ENCODE measurements around the gene BOLA2B. TPM values are rescaled to one million over a fixed set of nuclear protein-coding genes. Genes with fewer than 3 reads are reported as not detected.
A peak's percentile ranks its signal among the peaks of the same experiment; 100 is the strongest.
"Not testable (repeated sequence)": the region's sequence is repeated elsewhere in the genome, so short reads cannot be mapped to it uniquely, and the experiment has no call there.

Gene BOLA2B
- total RNA-seq, 1 donor from 2014 or later, result 280 TPM

- no peaks in the 10 kb centered on the region for H3K27me3 Mint-ChIP-seq
- intact Hi-C loops (cut with micrococcal nuclease), result no loop called here
- no peaks in the 10 kb centered on the region for H3K9me3 Mint-ChIP-seq
- no peaks in the 10 kb centered on the region for H3K4me1 Mint-ChIP-seq
- no peak for DNase-seq
- no peak overlapping the region for H3K4me3 Mint-ChIP-seq
- H3K36me3 Mint-ChIP-seq (ENCODE audit: low read depth), result no peaks in the 10 kb centered on the region
- no peak overlapping the region for H3K27ac Mint-ChIP-seq
Measured at GRCh38 chr16:30173054-30173453, 20.4 kb downstream of the BOLA2B start.

GRCh38 chr16:30170145-30170544, 23.3 kb downstream of the BOLA2B start:
- H3K27me3 Mint-ChIP-seq; H3K9me3 Mint-ChIP-seq; intact Hi-C loops (cut with micrococcal nuclease): not testable (repeated sequence)

DNA sequence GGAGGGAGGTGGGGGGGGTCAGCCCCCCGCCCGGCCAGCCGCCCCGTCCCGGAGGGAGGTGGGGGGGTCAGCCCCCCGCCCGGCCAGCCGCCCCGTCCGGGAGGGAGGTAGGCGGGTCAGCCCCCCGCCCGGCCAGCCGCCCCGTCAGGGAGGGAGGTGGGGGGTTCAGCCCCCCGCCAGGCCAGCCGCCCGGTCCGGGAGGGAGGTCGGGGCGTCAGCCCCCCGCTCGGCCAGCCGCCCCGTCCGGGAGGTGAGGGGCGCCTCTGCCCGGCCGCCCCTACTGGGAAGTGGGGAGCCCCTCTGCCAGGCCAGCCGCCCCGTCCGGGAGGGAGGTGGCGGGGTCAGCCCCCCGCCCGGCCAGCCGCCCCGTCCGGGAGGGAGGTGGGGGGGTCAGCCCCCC, 24.1 kb downstream of the BOLA2B start:
- intact Hi-C loops (cut with micrococcal nuclease); H3K4me3 Mint-ChIP-seq; H3K27me3 Mint-ChIP-seq; H3K27ac Mint-ChIP-seq; H3K36me3 Mint-ChIP-seq (ENCODE audit: low read depth); H3K9me3 Mint-ChIP-seq; DNase-seq: not testable (repeated sequence)
- H3K4me1 Mint-ChIP-seq, result peaks cover 15% of the 10 kb centered on the region

More at GRCh38 chr16:30170145-30170544, 23.3 kb downstream of the BOLA2B start:
- DNase-seq; H3K4me3 Mint-ChIP-seq; H3K27ac Mint-ChIP-seq; H3K36me3 Mint-ChIP-seq (ENCODE audit: low read depth): not testable (repeated sequence)
- peaks cover 14% of the 10 kb centered on the region for H3K4me1 Mint-ChIP-seq

DNA sequence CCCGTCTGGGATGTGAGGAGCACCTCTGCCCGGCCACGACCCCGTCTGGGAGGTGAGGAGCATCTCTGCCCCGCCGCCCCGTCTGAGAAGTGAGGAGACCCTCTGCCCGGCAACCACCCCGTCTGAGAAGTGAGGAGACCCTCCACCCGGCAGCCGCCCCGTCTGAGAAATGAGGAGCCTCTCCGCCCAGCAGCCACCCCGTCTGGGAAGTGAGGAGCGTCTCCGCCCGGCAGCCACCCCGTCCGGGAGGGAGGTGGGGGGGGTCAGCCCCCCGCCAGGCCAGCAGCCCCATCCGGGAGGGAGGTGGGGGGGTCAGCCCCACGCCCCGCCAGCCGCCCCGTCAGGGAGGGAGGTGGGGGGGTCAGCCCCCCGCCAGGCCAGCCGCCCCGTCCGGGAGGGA, 24.7 kb downstream of the BOLA2B start:
- H3K4me3 Mint-ChIP-seq; H3K27ac Mint-ChIP-seq; DNase-seq; H3K9me3 Mint-ChIP-seq; H3K36me3 Mint-ChIP-seq (ENCODE audit: low read depth); intact Hi-C loops (cut with micrococcal nuclease); H3K27me3 Mint-ChIP-seq: not testable (repeated sequence)
- H3K4me1 Mint-ChIP-seq, result peaks cover 17% of the 10 kb centered on the region

DNA sequence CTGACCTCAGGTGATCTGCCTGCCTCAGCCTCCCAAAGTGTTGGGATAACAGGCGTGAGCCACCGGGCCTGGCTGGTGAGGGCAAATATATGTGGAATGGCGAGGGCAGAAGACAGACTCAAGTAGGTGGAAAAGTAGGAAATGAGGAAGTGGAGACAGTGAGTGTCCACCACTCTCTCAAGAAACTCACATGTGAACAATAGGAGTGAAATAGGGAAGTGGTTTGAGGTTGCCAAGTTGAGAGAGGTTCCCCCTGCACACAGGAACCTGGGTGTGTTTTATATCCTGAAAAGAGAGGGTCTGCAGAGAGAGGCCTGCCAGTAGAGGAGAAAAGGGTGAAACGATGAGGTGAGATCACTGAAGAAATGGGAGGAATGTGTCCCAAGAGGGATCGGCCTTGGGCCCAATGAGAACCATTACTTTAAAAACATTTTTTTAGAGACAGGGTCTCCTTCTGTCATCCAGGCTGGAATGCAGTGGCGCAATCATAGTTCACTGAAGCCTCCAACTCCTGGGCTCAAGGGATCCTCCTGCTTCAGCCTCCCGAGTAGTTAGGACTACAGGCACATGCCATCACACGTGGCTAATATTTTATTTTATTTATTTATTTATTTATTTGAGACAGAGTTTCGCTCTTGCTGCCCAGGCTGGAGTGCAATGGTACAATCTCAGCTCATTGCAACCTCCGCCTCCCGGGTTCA, 27.1 kb downstream of the BOLA2B start:
- Mint-ChIP-seq H3K4me1 (peaks cover 19% of the 10 kb centered on the region), H3K27me3 (no peaks in the 10 kb centered on the region), H3K9me3 (no peaks in the 10 kb centered on the region), H3K27ac (peak overlapping the region; percentile 5), H3K36me3 (ENCODE audit: low read depth) (no peaks in the 10 kb centered on the region), H3K4me3 (peak overlapping the region; percentile 16)
- peak; percentile 59 for DNase-seq
- intact Hi-C loops (cut with micrococcal nuclease), result no loop called here

- H3K4me1 Mint-ChIP-seq, result peaks cover 19% of the 10 kb centered on the region
Measured at GRCh38 chr16:30163538-30163937, 29.9 kb downstream of the BOLA2B start.

DNA sequence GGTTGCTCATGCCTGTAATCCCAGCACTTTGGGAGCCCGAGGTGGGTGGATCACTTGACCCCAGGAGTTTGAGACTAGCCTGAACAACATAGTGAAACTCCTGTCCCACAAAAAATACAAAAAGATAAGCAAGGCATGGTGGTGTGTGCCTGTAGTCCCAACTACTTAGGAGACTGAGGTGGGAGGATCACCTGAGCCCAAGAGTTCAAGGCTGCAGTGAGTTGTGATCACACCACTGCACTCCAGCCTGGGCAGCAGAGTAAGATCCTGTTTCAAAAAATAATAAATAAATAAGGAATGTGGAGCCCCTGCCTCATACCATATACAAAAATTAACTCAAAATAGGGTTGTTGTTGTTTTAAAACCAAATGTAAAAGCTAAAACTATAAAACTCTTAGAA, 36.3 kb downstream of the BOLA2B start:
- no peaks in the 10 kb centered on the region for H3K27me3 Mint-ChIP-seq
- intact Hi-C loops (cut with micrococcal nuclease), result no loop called here
- H3K9me3 Mint-ChIP-seq, result no peaks in the 10 kb centered on the region
- H3K27ac Mint-ChIP-seq, result no peak overlapping the region
- no peak for DNase-seq
- no peaks in the 10 kb centered on the region for H3K4me1 Mint-ChIP-seq
- no peaks in the 10 kb centered on the region for H3K36me3 Mint-ChIP-seq (ENCODE audit: low read depth)
- no peak overlapping the region for H3K4me3 Mint-ChIP-seq

More at GRCh38 chr16:30163538-30163937, 29.9 kb downstream of the BOLA2B start:
- Mint-ChIP-seq H3K36me3 (ENCODE audit: low read depth) (no peaks in the 10 kb centered on the region), H3K4me3 (no peak overlapping the region), H3K27ac (no peak overlapping the region), H3K9me3 (no peaks in the 10 kb centered on the region), H3K27me3 (no peaks in the 10 kb centered on the region)
- intact Hi-C loops (cut with micrococcal nuclease), result no loop called here
- no peak for DNase-seq

GRCh38 chr16:30155188-30155587, 38.3 kb downstream of the BOLA2B start:
- DNase-seq, result no peak
- intact Hi-C loops (cut with micrococcal nuclease), result no loop called here
- H3K27ac Mint-ChIP-seq, result no peak overlapping the region
- peaks cover 3% of the 10 kb centered on the region for H3K9me3 Mint-ChIP-seq
- H3K4me3 Mint-ChIP-seq, result no peak overlapping the region
- peaks cover 2% of the 10 kb centered on the region for H3K36me3 Mint-ChIP-seq (ENCODE audit: low read depth)
- no peaks in the 10 kb centered on the region for H3K4me1 Mint-ChIP-seq
- no peaks in the 10 kb centered on the region for H3K27me3 Mint-ChIP-seq

GRCh38 chr16:30152517-30152916, 40.9 kb downstream of the BOLA2B start:
- H3K4me3 Mint-ChIP-seq, result no peak overlapping the region
- no peaks in the 10 kb centered on the region for H3K4me1 Mint-ChIP-seq
- H3K27ac Mint-ChIP-seq, result no peak overlapping the region
- peaks cover 3% of the 10 kb centered on the region for H3K9me3 Mint-ChIP-seq
- DNase-seq, result no peak
- peaks cover 3% of the 10 kb centered on the region for H3K36me3 Mint-ChIP-seq (ENCODE audit: low read depth)
- no peaks in the 10 kb centered on the region for H3K27me3 Mint-ChIP-seq
- intact Hi-C loops (cut with micrococcal nuclease), result no loop called here

GRCh38 chr16:30151091-30151490, 42.4 kb downstream of the BOLA2B start:
- no peaks in the 10 kb centered on the region for H3K4me1 Mint-ChIP-seq

GRCh38 chr16:30149250-30149930, 44.1 kb downstream of the BOLA2B start:
- H3K4me3 Mint-ChIP-seq, result no peak overlapping the region
- H3K27ac Mint-ChIP-seq, result no peak overlapping the region
- H3K27me3 Mint-ChIP-seq, result no peaks in the 10 kb centered on the region
- peaks cover 3% of the 10 kb centered on the region for H3K36me3 Mint-ChIP-seq (ENCODE audit: low read depth)
- intact Hi-C loops (cut with micrococcal nuclease), result no loop called here
- H3K4me1 Mint-ChIP-seq, result peaks cover 3% of the 10 kb centered on the region
- no peak for DNase-seq
- peaks cover 3% of the 10 kb centered on the region for H3K9me3 Mint-ChIP-seq

More at GRCh38 chr16:30151091-30151490, 42.4 kb downstream of the BOLA2B start:
- no peak overlapping the region for H3K27ac Mint-ChIP-seq
- no peaks in the 10 kb centered on the region for H3K27me3 Mint-ChIP-seq
- intact Hi-C loops (cut with micrococcal nuclease), result no loop called here
- peaks cover 3% of the 10 kb centered on the region for H3K9me3 Mint-ChIP-seq
- H3K36me3 Mint-ChIP-seq (ENCODE audit: low read depth), result peaks cover 3% of the 10 kb centered on the region
- H3K4me3 Mint-ChIP-seq, result no peak overlapping the region
- no peak for DNase-seq

- peaks cover 3% of the 10 kb centered on the region for H3K9me3 Mint-ChIP-seq
- intact Hi-C loops (cut with micrococcal nuclease), result no loop called here
- peaks cover 8% of the 10 kb centered on the region for H3K4me1 Mint-ChIP-seq
- no peak overlapping the region for H3K4me3 Mint-ChIP-seq
- no peak for DNase-seq
- peaks cover 3% of the 10 kb centered on the region for H3K36me3 Mint-ChIP-seq (ENCODE audit: low read depth)
- H3K27me3 Mint-ChIP-seq, result no peaks in the 10 kb centered on the region
- H3K27ac Mint-ChIP-seq, result no peak overlapping the region
Measured at GRCh38 chr16:30147843-30148510, 45.5 kb downstream of the BOLA2B start.

DNA sequence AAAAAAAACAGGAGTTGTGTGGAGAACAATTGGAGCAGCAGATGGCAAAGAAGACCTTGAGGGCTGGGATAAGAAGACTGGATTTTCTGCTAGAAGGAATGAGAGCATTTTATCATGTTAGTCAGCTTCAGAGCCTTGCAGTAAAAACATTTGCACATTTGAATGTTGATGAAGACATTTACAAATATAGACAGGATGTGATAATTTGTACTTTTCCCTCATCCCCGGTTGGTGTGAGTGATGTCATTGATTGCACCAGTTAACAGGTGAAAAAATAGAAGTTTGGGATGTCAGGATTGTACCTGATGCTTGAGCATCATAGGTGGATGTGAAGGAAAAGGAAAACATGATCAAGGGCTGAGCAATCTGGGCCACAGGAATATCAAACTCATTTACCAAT, 47.8 kb downstream of the BOLA2B start:
- intact Hi-C loops (cut with micrococcal nuclease), result no loop called here

GRCh38 chr16:30144917-30145316, 48.5 kb downstream of the BOLA2B start:
- no peak for DNase-seq
- Mint-ChIP-seq H3K4me1 (peaks cover 16% of the 10 kb centered on the region), H3K36me3 (ENCODE audit: low read depth) (peaks cover 2% of the 10 kb centered on the region), H3K4me3 (no peak overlapping the region), H3K27me3 (no peaks in the 10 kb centered on the region), H3K9me3 (no peaks in the 10 kb centered on the region), H3K27ac (no peak overlapping the region)
- intact Hi-C loops (cut with micrococcal nuclease), result no loop called here

More for the DNA sequence above, 47.8 kb downstream of the BOLA2B start:
- H3K27me3 Mint-ChIP-seq, result no peaks in the 10 kb centered on the region
- H3K4me1 Mint-ChIP-seq, result peaks cover 15% of the 10 kb centered on the region
- no peak overlapping the region for H3K27ac Mint-ChIP-seq
- H3K36me3 Mint-ChIP-seq (ENCODE audit: low read depth), result peaks cover 2% of the 10 kb centered on the region
- no peak overlapping the region for H3K4me3 Mint-ChIP-seq
- DNase-seq, result no peak
- no peaks in the 10 kb centered on the region for H3K9me3 Mint-ChIP-seq

All from activated CD4-positive, alpha-beta T cell treated with anti-CD3 and anti-CD28 coated beads, Interleukin-2, amount 10 ng/mL, durations not matched to agents 24 days and 14 days (primary cell).